DND-41 (cell line): Measurements from ENCODE around the gene ANGEL2.
"Not testable (repeated sequence)": the region's sequence is repeated elsewhere in the genome, so short reads cannot be mapped to it uniquely, and the experiment has no call there.

Experiments used
- ATAC-seq: fragments of 200-7000 bp; cut with Tn5 transposase; 3 replicates; pipeline ENCODE4 v1.9.1; 2021; ENCODE audit warnings: low read depth; ENCODE audit not compliant: insufficient read depth
- DNase-seq: peaks from one replicate; pipeline ENCODE4 v3.0.0-alpha.2; 2020
- H2AFZ ChIP-seq: 2 replicates; pipeline ENCODE4 v1.6.0; 2012; ENCODE audit warnings: low read depth, low read length
- H3K27ac ChIP-seq: 2 replicates; pipeline ENCODE4 v1.5.1; 2012; ENCODE audit warnings: low read length, inconsistent platforms
- H3K27me3 ChIP-seq: fragments of 200-600 bp; sonication (generic); 2 replicates; pipeline ENCODE4 v1.6.0; 2012; ENCODE audit warnings: low read length, mild to moderate bottlenecking, inconsistent platforms; ENCODE audit not compliant: insufficient read depth, poor library complexity
- H3K36me3 ChIP-seq: 2 replicates; pipeline ENCODE4 v1.5.1; 2012; ENCODE audit warnings: low read length, inconsistent platforms; ENCODE audit not compliant: insufficient read depth
- H3K4me1 ChIP-seq: 2 replicates; pipeline ENCODE4 v1.5.1; 2012; ENCODE audit warnings: mild to moderate bottlenecking, low read length; ENCODE audit not compliant: insufficient read depth
- H3K4me2 ChIP-seq: 2 replicates; pipeline ENCODE4 v1.6.0; 2012; ENCODE audit warnings: mild to moderate bottlenecking, moderate library complexity, low read length, inconsistent platforms; ENCODE audit not compliant: insufficient read depth
- H3K4me3 ChIP-seq, 2 experiments: fragments of 200-600 bp in 1 of 2; shearing (Covaris generic) in 1 of 2; 2 replicates each; pipeline ENCODE4 v1.5.1; 2012 to 2016; ENCODE audit warnings: inconsistent platforms in 2 of 2, low read length in 2 of 2, mild to moderate bottlenecking in 2 of 2, low read depth in 1 of 2, moderate library complexity in 1 of 2
- H3K79me2 ChIP-seq: 2 replicates; pipeline ENCODE4 v1.6.0; 2012; ENCODE audit warnings: low read length, inconsistent platforms; ENCODE audit not compliant: insufficient read depth
- H3K9ac ChIP-seq: 2 replicates; pipeline ENCODE4 v1.6.0; 2012; ENCODE audit warnings: low read depth, mild to moderate bottlenecking, inconsistent platforms, low read length, moderate library complexity
- H3K9me3 ChIP-seq: 2 replicates; pipeline ENCODE4 v1.5.1; 2012; ENCODE audit warnings: low read length, moderate library complexity, mild to moderate bottlenecking, inconsistent platforms; ENCODE audit not compliant: insufficient read depth, severe bottlenecking
- H4K20me1 ChIP-seq: 2 replicates; pipeline ENCODE4 v1.6.0; 2012; ENCODE audit warnings: low read length; ENCODE audit not compliant: insufficient read depth
- CTCF ChIP-seq: IDR thresholded peaks from 2 replicates; pipeline ENCODE4 v1.5.1; 2012; ENCODE audit warnings: borderline replicate concordance, low read length, moderate library complexity, mild to moderate bottlenecking; ENCODE audit not compliant: poor library complexity, severe bottlenecking; ENCODE audit errors: extremely low read depth
- EZH2 ChIP-seq: IDR thresholded peaks from 3 replicates; pipeline ENCODE4 v1.6.1; 2012; ENCODE audit warnings: borderline replicate concordance, low read depth, mild to moderate bottlenecking, moderate library complexity, low read length, inconsistent platforms; ENCODE audit not compliant: severe bottlenecking

The ANGEL2 gene

GRCh38 chr1:213041443-213041842 is 25.8 kb upstream of the ANGEL2 start:
- DNase-seq = no peak
- Histone ChIP-seq H3K27ac (no peak overlapping the region), H2AFZ (no peak overlapping the region), H3K36me3 (no peaks in the 10 kb centered on the region), H3K79me2 (no peaks in the 10 kb centered on the region), H3K27me3 (no peaks in the 10 kb centered on the region), H3K4me2 (no peak overlapping the region), H3K9ac (no peak overlapping the region), H4K20me1 (no peaks in the 10 kb centered on the region), H3K4me1 (no peaks in the 10 kb centered on the region), H3K9me3 (no peaks in the 10 kb centered on the region), H3K4me3 (no peak overlapping the region)
- no peak for ATAC-seq
- TF ChIP-seq EZH2 (no peak), CTCF (no peak)

DNA sequence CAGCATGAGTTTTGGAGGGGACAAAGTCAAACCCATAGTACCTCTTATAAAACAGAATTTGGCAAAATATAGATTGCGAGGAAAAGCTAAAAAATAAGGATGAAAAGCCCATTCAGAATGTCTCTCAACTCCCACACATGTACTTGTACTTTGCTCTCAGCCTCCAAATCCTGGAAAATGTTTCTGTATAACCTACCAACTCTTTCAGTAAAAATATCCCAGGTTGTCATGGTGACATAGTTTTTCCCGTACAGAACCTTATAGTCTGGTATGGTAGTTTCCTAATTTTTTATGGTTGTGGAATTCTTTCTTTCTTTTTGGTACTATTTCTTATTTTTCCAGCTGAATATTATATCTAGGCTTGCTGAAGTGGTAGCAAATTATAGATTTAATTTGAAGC is 19.9 kb upstream of the ANGEL2 start:
- Histone ChIP-seq H3K4me3 (no peak overlapping the region), H3K4me2 (no peak overlapping the region), H3K27ac (no peak overlapping the region), H2AFZ (no peak overlapping the region), H3K36me3 (no peaks in the 10 kb centered on the region), H3K27me3 (no peaks in the 10 kb centered on the region), H3K79me2 (no peaks in the 10 kb centered on the region), H4K20me1 (no peaks in the 10 kb centered on the region), H3K9ac (no peak overlapping the region), H3K4me1 (no peaks in the 10 kb centered on the region), H3K9me3 (no peaks in the 10 kb centered on the region)
- DNase-seq = no peak
- TF ChIP-seq CTCF (no peak), EZH2 (no peak)
- no peak for ATAC-seq

DNA sequence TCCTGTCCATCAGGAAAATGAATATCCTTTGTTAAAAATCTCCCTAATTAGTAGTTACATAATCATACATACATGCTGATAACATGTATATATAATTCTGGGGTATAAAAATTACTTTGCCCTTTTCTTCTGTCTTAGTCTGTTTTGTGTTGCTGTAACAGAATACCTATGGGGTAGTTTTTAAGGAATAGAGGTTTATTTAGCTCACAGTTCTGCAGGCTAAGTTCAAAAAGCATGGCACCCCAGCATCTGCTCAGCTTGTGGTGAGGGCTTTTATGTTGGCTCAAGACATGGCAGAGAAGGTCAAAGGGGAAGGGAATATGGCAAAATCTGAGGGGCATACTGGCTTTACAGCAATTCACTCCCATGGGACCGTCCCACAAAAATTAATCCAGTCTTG is 19.0 kb upstream of the ANGEL2 start:
- no peaks in the 10 kb centered on the region for H3K79me2 ChIP-seq
- DNase-seq (no peak), ATAC-seq (no peak)
- H3K4me3 ChIP-seq = no peak overlapping the region
- H4K20me1 ChIP-seq = no peaks in the 10 kb centered on the region
- H3K4me2 ChIP-seq = no peak overlapping the region
- H3K27me3 ChIP-seq = no peaks in the 10 kb centered on the region
- no peak overlapping the region for H3K27ac ChIP-seq
- no peaks in the 10 kb centered on the region for H3K36me3 ChIP-seq
- no peaks in the 10 kb centered on the region for H3K4me1 ChIP-seq
- TF ChIP-seq CTCF (no peak), EZH2 (no peak)
- H3K9me3 ChIP-seq = no peaks in the 10 kb centered on the region
- no peak overlapping the region for H2AFZ ChIP-seq
- no peak overlapping the region for H3K9ac ChIP-seq

DNA sequence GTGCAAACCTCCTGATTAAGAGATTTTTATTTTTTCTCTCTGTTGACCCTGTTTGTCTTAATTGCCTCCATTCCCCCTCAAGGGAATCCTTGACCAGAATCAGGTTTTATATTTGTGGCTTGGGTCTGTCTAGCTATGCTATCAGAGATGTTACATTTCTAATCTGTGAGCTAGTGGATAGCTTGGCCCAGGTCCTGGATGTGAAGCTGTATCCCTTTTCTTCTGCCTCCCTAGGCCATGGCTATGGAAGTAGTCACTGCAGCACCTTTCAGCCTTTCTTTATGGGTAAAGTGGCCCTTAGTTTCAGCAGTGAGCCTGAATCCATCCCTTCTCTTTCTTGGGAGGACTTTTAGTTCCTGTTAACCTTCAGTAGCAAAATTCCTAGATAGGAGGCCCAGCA is 17.0 kb upstream of the ANGEL2 start:
- no peak overlapping the region for H3K4me2 ChIP-seq
- no peaks in the 10 kb centered on the region for H3K36me3 ChIP-seq
- H3K9ac ChIP-seq = no peak overlapping the region
- ATAC-seq = no peak
- H2AFZ ChIP-seq = no peak overlapping the region
- no peak overlapping the region for H3K4me3 ChIP-seq
- no peak for DNase-seq
- H3K27ac ChIP-seq = no peak overlapping the region
- peaks cover 3% of the 10 kb centered on the region for H3K27me3 ChIP-seq
- no peaks in the 10 kb centered on the region for H3K79me2 ChIP-seq
- no peaks in the 10 kb centered on the region for H3K9me3 ChIP-seq
- H4K20me1 ChIP-seq = no peaks in the 10 kb centered on the region
- TF ChIP-seq CTCF (no peak), EZH2 (no peak)
- no peaks in the 10 kb centered on the region for H3K4me1 ChIP-seq

DNA sequence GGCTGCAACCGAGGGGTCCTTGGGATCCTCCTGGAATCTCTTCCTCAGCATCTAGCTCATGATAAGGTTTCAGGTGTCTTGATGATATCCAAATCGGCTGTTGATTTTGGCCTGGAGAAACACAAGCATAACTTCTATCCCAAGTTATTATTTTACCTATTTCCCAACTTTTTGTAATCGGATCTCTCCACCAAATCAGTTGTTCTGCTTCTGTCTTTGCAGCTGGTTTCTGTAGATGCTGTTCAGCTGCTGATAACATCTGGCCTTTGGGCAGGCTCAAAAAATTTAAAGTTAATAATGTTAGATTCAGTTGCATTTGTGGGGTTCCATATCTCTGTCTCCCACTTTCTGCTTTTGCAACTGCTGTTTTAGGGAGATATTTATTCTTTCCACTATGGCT is 11.4 kb upstream of the ANGEL2 start:
- H3K27ac ChIP-seq, H3K4me1 ChIP-seq, ATAC-seq, H3K9me3 ChIP-seq, H3K4me2 ChIP-seq, H2AFZ ChIP-seq, H4K20me1 ChIP-seq, H3K9ac ChIP-seq, DNase-seq, H3K36me3 ChIP-seq, H3K4me3 ChIP-seq, H3K27me3 ChIP-seq, H3K79me2 ChIP-seq: not testable (repeated sequence)
